ENCODE measurements around the gene PTH1R. TPM values are rescaled to one million over a fixed set of nuclear protein-coding genes. Genes with fewer than 3 reads are reported as not detected.

Gene PTH1R
- total RNA-seq, 2 donors from 2014 or later = not detected

DNA sequence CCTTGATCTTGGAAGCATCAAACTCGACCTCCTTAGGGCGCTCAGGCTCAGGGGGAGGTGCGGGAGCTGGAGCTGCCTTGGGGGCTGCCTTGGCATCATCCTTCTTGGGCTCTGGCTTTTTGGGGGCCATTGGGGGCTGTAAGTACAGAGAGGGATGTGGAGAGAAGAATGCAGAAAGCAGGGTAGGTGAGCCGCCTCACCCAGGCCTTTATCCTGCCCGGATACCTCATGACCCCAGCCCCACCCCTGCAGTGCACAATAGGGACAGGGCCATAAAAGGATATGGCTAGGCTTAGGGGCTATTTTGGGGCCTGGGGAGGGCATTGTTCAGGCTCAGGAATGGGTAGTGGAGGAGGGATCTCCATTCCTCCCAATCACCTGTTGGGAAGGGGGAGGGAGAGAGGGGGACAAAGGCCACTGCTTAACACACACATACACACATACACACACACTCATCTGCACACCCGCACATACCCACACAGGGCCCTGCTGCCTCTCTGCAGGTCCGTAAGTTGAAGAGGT is 14.2 kb upstream of the PTH1R start, which contains the start of gene MYL3:
Gene MYL3 (minus strand): TSS at position 184 of the 522 bp plus-strand sequence. CDS start 54 bp downstream, at position 130.
- ATAC-seq (replicated peaks in 1 of 2) (no peak), DNase-seq (no peak)
- Mint-ChIP-seq H3K4me1 (ENCODE audit: low read depth) (no peaks in the 10 kb centered on the region), H3K27me3 (ENCODE audit: low read depth) (no peaks in the 10 kb centered on the region), H3K9me3 (no peaks in the 10 kb centered on the region), H3K4me3 (no peak within 1 kb of the TSS), H3K36me3 (ENCODE audit: insufficient read depth in 2 of 2) (no peaks in the 10 kb centered on the region), H3K27ac (no peak within 1 kb of the TSS)

DNA sequence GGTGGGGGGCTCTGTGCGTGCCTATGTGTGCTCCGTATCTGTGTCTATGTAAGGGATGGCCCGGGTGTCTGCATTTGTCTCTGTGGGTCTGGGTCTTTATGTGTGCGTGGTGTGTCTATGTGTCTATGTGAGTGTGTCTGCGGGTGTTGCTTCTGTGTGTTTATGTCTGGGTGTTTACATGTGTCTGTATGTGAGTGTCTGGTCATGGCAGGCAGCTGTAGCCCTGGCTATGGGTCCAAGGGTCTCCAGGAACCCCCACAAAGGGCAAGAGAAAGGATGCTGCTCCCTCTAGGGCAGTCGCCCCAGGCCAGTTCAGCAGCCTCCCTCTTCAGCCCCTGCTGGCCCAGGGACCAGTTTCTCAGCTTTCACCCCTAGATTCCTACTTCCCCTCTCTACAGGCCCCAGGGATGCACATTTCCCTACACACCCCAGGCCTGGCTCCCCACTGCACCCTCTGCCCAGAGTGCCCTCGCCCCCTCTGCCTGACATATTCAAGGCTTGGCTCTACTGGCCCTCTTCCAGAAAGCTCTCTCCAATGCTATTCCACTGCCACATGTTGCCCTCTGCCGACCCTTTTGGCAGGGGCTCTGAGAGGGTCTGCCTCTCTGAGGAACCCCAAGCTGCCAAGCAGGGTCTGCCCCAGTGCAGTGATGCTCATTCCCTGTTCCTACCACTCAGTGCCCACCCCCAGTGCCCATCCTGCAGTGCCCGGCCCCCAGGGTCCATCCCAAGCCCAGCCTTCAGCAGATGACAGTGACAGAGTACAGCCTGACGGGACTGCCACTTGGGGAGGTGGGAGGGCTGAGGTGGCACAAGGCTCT is 13.2 kb upstream of the PTH1R start:
- Mint-ChIP-seq H3K27me3 (ENCODE audit: low read depth) (no peaks in the 10 kb centered on the region), H3K27ac (no peak overlapping the region), H3K4me3 (no peak overlapping the region), H3K9me3 (no peaks in the 10 kb centered on the region), H3K36me3 (ENCODE audit: insufficient read depth in 2 of 2) (no peaks in the 10 kb centered on the region), H3K4me1 (ENCODE audit: low read depth) (no peaks in the 10 kb centered on the region)
- ATAC-seq (replicated peaks in 1 of 2) (no peak), DNase-seq (no peak)

DNA sequence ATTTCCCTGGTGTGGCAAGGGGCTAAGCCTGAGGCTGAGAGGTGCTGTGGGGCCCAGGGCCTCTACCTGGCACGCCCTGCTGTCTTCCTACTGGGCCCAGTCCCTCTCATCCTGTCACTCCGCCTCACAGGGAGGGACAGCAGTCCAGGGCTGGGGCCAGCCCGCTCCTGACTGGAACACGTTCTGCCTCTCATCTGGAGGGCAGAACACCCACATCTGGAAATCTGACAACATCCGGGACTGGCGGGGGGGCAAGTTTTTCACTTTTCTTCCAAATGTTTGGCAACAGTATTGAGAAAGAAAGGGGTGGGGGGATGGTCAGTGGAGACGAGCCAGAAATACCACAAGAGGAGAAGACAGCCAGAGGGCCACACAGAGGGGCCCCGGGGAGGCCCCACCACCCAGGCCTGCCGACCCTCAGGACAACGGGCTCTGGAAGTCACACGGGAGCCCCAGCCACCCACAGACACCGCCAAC is 12.5 kb upstream of the PTH1R start:
- no peak for DNase-seq
- no peaks in the 10 kb centered on the region for H3K27me3 Mint-ChIP-seq (ENCODE audit: low read depth)
- H3K4me1 Mint-ChIP-seq (ENCODE audit: low read depth) = no peaks in the 10 kb centered on the region
- no peak overlapping the region for H3K4me3 Mint-ChIP-seq
- ATAC-seq (replicated peaks in 1 of 2) = no peak
- H3K36me3 Mint-ChIP-seq (ENCODE audit: insufficient read depth in 2 of 2) = no peaks in the 10 kb centered on the region
- H3K9me3 Mint-ChIP-seq = no peaks in the 10 kb centered on the region
- H3K27ac Mint-ChIP-seq = no peak overlapping the region

DNA sequence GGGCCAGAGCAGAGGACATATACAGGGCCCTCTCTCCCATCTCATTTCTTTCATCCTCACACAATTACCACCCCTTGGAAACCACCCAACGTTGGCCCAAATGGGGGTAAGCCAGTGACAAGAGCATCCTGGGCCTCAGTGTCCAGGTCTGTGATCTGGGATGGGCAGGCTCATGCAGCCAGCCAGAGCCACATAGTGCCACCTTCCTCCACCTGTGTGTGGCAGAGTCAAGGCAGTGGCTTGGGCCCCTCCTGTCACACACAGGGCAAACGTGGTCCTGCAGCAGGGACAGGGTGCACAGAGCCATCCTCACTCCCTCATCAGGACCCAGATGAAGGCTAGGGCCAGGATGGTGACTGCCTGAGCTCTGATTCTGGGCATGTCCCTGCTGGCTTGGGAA is 12.0 kb upstream of the PTH1R start:
- Mint-ChIP-seq H3K4me1 (ENCODE audit: low read depth) (no peaks in the 10 kb centered on the region), H3K36me3 (ENCODE audit: insufficient read depth in 2 of 2) (no peaks in the 10 kb centered on the region), H3K27me3 (ENCODE audit: low read depth) (no peaks in the 10 kb centered on the region), H3K4me3 (no peak overlapping the region), H3K27ac (no peak overlapping the region), H3K9me3 (no peaks in the 10 kb centered on the region)
- no peak for DNase-seq
- ATAC-seq (replicated peaks in 1 of 2) = no peak

DNA sequence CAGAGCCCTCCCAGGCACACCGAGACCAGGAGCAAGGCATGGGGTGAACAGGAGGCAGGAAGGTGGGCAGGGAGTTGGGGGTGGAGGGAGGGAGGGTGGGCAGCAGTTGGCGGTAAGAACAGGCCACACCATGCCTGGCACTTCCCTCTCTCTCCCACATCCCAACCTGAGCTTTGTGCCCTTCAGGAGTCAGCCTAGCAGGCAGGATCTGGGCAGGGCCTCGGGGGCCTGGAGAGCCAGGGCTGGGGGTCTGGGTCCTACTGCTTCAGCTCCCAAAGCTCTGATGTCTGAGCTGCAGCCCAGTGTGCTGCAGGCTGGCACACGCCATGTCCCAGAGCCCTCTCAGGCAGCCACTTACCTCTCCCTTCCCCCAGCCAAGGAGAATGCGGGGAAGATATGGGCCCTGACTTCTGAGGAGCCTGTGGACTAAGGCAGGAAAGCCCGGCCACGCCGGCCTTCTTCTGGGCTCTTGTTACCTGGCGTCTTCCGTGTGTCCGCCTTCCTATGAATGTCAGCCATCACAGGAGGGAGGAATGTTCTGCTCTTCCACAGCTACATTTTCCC is 11.4 kb upstream of the PTH1R start:
- Mint-ChIP-seq H3K9me3 (no peaks in the 10 kb centered on the region), H3K36me3 (ENCODE audit: insufficient read depth in 2 of 2) (no peaks in the 10 kb centered on the region), H3K27me3 (ENCODE audit: low read depth) (no peaks in the 10 kb centered on the region), H3K4me3 (no peak overlapping the region), H3K4me1 (ENCODE audit: low read depth) (no peaks in the 10 kb centered on the region), H3K27ac (no peak overlapping the region)
- DNase-seq (no peak), ATAC-seq (replicated peaks in 1 of 2) (no peak)

DNA sequence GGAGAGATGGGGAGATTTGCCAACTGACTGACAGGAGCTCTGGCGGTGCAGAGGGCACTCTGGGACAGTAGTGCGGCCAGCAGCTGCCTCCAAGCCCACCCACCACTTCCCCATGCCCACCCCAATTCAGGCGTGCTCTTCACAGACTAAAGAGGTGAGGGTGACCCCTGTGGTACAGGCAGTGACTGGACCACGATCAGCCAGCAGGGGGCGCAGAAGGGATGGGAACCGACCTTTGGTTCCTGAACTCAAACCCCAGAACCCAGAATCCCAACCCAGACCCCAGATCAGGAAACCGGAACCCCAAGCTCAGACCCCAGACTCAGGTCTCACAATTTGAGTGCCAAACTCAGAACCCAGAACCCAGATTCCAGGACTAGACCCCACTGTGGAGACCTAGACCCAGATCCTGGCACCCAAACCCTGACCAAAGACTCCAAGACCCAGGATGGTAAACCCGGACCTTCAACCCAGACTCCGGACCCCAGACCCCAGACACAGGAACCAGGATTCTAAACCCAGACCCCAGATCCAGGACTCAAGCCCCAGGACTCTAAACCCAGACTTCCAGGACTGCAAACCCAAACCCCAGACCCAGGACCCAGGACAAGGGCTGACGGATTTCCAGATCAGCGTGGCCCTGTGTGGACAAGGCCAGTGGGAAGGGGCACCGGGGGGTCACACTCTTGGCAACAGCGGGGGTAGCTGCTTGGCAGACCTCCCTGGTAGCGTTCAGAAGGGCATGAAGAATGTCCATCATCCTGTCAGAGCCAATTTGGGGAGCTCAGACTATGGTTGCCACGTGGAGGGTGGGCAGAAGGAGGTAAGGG is 10.6 kb upstream of the PTH1R start:
- DNase-seq (peak; percentile 83 to 84), ATAC-seq (replicated peaks in 1 of 2) (peak; percentile 62 to 66)
- no peaks in the 10 kb centered on the region for H3K9me3 Mint-ChIP-seq
- no peak overlapping the region for H3K27ac Mint-ChIP-seq
- H3K4me1 Mint-ChIP-seq (ENCODE audit: low read depth) = no peaks in the 10 kb centered on the region
- H3K27me3 Mint-ChIP-seq (ENCODE audit: low read depth) = no peaks in the 10 kb centered on the region
- no peaks in the 10 kb centered on the region for H3K36me3 Mint-ChIP-seq (ENCODE audit: insufficient read depth in 2 of 2)
- H3K4me3 Mint-ChIP-seq = no peak overlapping the region

DNA sequence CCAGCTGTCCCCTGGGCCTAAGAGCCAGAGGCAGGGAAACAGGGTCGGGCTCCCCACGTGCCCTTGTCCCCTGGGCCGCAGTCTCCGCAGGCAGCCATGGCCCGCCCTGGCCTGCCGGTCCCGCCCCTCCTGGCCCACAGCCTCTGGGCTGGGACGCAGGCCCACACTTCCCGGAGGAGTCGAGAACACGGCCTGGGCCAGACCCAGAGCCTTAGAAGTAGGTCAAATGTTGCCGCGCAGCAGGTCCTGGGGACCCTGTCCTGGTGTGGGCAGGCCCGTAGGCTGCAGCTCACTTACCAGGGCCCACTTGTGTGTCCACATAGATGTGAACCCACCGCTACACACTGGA is 10.0 kb upstream of the PTH1R start:
- H3K4me1 Mint-ChIP-seq (ENCODE audit: low read depth) = no peaks in the 10 kb centered on the region
- ATAC-seq (replicated peaks in 1 of 2) (no peak), DNase-seq (no peak)
- H3K4me3 Mint-ChIP-seq = no peak overlapping the region
- H3K27ac Mint-ChIP-seq = no peak overlapping the region
- H3K9me3 Mint-ChIP-seq = no peaks in the 10 kb centered on the region
- H3K27me3 Mint-ChIP-seq (ENCODE audit: low read depth) = no peaks in the 10 kb centered on the region
- H3K36me3 Mint-ChIP-seq (ENCODE audit: insufficient read depth in 2 of 2) = no peaks in the 10 kb centered on the region

DNA sequence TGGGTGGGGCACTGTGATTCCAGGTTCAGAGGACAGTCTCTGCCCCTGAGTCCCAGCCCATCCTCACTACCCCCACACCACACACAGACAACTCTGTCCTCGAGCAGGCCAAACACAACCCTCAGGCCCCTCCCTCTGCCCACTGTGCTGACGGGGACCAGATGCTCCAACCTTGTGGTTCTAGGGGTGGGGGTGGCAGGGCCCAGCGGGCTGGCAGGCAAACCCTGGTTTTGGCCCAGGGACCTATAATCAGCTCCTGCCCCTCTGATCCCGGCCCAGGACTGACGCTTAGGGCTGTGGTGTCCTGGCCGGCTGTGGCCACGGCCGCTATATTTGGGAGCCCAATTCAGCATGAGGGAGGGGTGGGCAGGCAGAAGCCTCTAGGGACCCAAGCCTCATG is 9.2 kb upstream of the PTH1R start:
- H3K27ac Mint-ChIP-seq = no peak overlapping the region
- no peak for ATAC-seq (replicated peaks in 1 of 2)
- H3K4me3 Mint-ChIP-seq = no peak overlapping the region
- H3K4me1 Mint-ChIP-seq (ENCODE audit: low read depth) = peaks cover 5% of the 10 kb centered on the region
- H3K27me3 Mint-ChIP-seq (ENCODE audit: low read depth) = no peaks in the 10 kb centered on the region
- no peaks in the 10 kb centered on the region for H3K36me3 Mint-ChIP-seq (ENCODE audit: insufficient read depth in 2 of 2)
- DNase-seq = no peak
- H3K9me3 Mint-ChIP-seq = no peaks in the 10 kb centered on the region

DNA sequence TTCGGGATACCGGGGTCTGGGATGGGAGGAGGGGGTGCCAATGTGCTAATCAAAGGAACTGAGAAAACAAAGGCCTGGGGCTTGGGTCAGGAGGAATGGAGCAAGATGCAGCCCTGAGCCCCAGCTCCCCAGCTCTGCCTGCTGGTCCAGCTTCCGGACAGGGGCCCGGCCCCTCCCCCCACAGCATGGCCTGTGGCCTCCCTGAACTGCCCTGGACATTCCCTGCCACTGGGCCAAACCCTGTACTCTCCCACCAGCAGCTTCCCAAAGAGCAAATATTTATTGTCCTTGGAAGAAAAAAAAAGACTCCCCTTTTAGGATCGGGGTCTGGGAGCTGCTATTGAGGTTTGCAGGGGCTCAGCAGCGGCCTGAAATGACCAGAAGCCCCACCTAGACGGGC is 8.6 kb upstream of the PTH1R start:
- no peaks in the 10 kb centered on the region for H3K9me3 Mint-ChIP-seq
- DNase-seq = no peak
- no peaks in the 10 kb centered on the region for H3K36me3 Mint-ChIP-seq (ENCODE audit: insufficient read depth in 2 of 2)
- H3K4me3 Mint-ChIP-seq = no peak overlapping the region
- H3K27me3 Mint-ChIP-seq (ENCODE audit: low read depth) = peaks cover under 1% of the 10 kb centered on the region
- ATAC-seq (replicated peaks in 1 of 2) = no peak
- peaks cover 7% of the 10 kb centered on the region for H3K4me1 Mint-ChIP-seq (ENCODE audit: low read depth)
- no peak overlapping the region for H3K27ac Mint-ChIP-seq

DNA sequence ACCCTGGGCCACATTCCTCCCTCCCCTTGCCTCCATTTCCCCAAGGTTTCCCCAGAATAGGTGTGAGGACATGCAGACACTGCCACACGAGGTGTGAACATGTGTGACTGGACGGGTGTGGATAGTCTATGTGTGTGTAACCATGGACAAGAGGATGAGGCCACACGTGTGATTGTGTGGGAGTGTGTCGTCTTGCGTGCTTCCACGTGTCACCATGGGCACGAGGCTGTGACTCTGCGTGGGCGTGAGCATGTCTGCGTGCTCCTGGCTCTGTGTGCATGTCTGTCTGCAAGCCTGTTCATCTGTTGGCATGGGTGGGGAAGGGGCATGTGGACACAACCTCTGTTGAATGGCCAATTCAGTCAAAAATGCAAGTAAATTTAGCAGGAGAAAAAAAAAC is 8.1 kb upstream of the PTH1R start:
- H3K27me3 Mint-ChIP-seq (ENCODE audit: low read depth) = peaks cover 5% of the 10 kb centered on the region
- no peak for ATAC-seq (replicated peaks in 1 of 2)
- H3K9me3 Mint-ChIP-seq = no peaks in the 10 kb centered on the region
- peaks cover 12% of the 10 kb centered on the region for H3K4me1 Mint-ChIP-seq (ENCODE audit: low read depth)
- no peak for DNase-seq
- no peak overlapping the region for H3K27ac Mint-ChIP-seq
- no peak overlapping the region for H3K4me3 Mint-ChIP-seq
- H3K36me3 Mint-ChIP-seq (ENCODE audit: insufficient read depth in 2 of 2) = no peaks in the 10 kb centered on the region

DNA sequence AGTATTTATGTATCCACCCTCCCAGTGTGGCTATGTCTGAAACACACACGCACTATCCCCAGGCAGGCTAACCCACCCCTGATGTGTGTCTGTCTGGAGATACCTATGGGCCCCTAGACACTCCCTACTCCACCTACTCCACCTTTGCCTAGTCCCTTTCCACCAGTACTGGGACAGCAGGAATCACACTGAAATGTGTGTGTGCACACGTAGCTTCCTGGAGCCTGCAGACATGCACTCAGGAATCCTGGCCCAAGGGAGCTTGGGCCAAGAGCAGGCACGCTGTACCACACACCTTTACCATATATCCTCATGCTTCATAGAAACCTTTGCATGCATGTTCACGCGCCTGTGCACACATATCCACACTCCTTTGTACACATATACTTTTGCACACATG is 6.9 kb upstream of the PTH1R start:
- H3K27ac Mint-ChIP-seq = no peak overlapping the region
- no peaks in the 10 kb centered on the region for H3K9me3 Mint-ChIP-seq
- peaks cover 6% of the 10 kb centered on the region for H3K27me3 Mint-ChIP-seq (ENCODE audit: low read depth)
- H3K4me1 Mint-ChIP-seq (ENCODE audit: low read depth) = peaks cover 12% of the 10 kb centered on the region
- H3K4me3 Mint-ChIP-seq = no peak overlapping the region
- ATAC-seq (replicated peaks in 1 of 2) = no peak
- no peaks in the 10 kb centered on the region for H3K36me3 Mint-ChIP-seq (ENCODE audit: insufficient read depth in 2 of 2)
- no peak for DNase-seq

DNA sequence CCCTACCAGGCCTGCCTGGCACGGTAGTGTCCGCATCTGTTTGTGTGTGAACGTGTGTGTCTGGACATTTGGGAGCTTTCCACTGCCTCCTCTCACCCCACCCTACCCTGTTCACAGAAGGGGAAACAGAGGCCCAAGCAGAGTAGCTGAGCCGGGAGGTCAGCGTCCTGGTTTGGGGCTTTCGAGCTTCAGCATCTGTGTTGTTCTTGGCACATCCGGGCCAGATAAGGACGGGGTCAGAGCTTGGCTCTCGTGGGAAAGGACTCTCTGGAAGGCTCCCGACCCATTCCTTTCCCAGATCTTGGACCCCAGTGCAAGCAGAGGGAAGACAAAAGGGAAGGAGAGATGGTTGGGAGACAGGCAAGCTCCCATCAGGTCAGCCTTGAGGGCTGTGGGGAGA is 6.3 kb upstream of the PTH1R start:
- Mint-ChIP-seq H3K4me3 (no peak overlapping the region), H3K36me3 (ENCODE audit: insufficient read depth in 2 of 2) (no peaks in the 10 kb centered on the region), H3K27ac (no peak overlapping the region), H3K27me3 (ENCODE audit: low read depth) (peaks cover 6% of the 10 kb centered on the region), H3K9me3 (no peaks in the 10 kb centered on the region), H3K4me1 (ENCODE audit: low read depth) (peaks cover 12% of the 10 kb centered on the region)
- ATAC-seq (replicated peaks in 1 of 2) (no peak), DNase-seq (no peak)

DNA sequence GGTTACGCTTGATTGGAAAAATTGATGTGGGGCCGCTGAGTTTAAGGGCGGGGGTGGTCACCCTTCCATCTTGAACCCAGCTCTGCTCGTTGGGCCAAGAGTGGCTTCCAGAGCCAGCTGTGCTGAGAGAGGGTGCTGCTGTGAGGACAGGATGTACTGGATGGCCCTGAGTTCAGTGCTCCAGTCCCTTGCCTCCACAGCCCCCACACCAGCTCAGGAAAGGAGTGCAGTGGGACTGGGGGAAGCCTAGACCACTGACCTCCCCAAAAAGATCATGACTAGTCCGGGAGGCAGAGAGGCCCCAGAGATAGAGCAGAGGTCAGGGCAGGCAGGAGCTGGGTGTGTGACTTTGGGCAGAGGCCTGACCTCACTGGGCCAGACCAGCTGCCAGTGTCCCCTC is 4.0 kb upstream of the PTH1R start:
- H3K4me1 Mint-ChIP-seq (ENCODE audit: low read depth) = peaks cover 12% of the 10 kb centered on the region
- no peak for DNase-seq
- no peak overlapping the region for H3K27ac Mint-ChIP-seq
- no peaks in the 10 kb centered on the region for H3K36me3 Mint-ChIP-seq (ENCODE audit: insufficient read depth in 2 of 2)
- no peak overlapping the region for H3K4me3 Mint-ChIP-seq
- no peaks in the 10 kb centered on the region for H3K9me3 Mint-ChIP-seq
- no peak for ATAC-seq (replicated peaks in 1 of 2)
- H3K27me3 Mint-ChIP-seq (ENCODE audit: low read depth) = peaks cover 6% of the 10 kb centered on the region

Data from activated T-cell treated with anti-CD3 and anti-CD28 coated beads, Interleukin-2, amount 50 U/mL, for 72 hours (primary cell).